ENCODE measurements around the gene RNF167.

RNF167 gene

GRCh38 chr17:4931963-4932362, 8.1 kb upstream of the RNF167 start, which contains the start of gene GP1BA:
Gene GP1BA, plus strand, starts transcription at chr17:4932277. Its CDS starts 328 bp downstream, at chr17:4932605.
- H3K27me3 ChIP-seq (replicated peaks in 2 of 5; ENCODE audit: control insufficient read depth in 4 of 5, insufficient read depth in 5 of 5, low read length in 4 of 5), result no peaks in the 10 kb centered on the region
- WGBS (ENCODE audit: insufficient coverage), result 44% methylated on average over 6 of the region's 14 CpGs
- POLR2A ChIA-PET, result no interaction called here
- CTCF ChIA-PET, result interaction anchor here (1.1 to 1.3 kb wide), 2 partner anchors 18 to 23 kb away, joined by 3 to 9 read pairs; no protein-coding TSS in a partner anchor
- H3K36me3 ChIP-seq (ENCODE audit: control insufficient read depth in 4 of 4, insufficient read depth in 4 of 4, low read length in 3 of 4), result peaks cover 0 to 12% (median 2%) of the 10 kb centered on the region in 4 experiments
- peak; percentile 36 to 63 (median 57) for DNase-seq
- H3K4me3 ChIP-seq (ENCODE audit: control insufficient read depth in 1 of 7, extremely low read depth in 1 of 7, insufficient read depth in 4 of 7, low read depth in 2 of 7, low read length in 6 of 7), result peak within 1 kb of the TSS in 4 of 7 experiments; percentile 25 to 69 (median 54)
- H3K27ac ChIP-seq (ENCODE audit: insufficient read depth in 1 of 2, low read depth in 1 of 2, low read length in 2 of 2, poor library complexity in 1 of 2, severe bottlenecking in 2 of 2), result peak within 1 kb of the TSS; percentile 15 to 22
- no peaks in the 10 kb centered on the region for H3K9me3 ChIP-seq (ENCODE audit: control extremely low read depth in 1 of 5, control insufficient read depth in 4 of 5, insufficient read depth in 2 of 5, low read depth in 1 of 5, low read length in 4 of 5)
- peaks cover 0 to 51% (median 42%) of the 10 kb centered on the region in 4 experiments for H3K4me1 ChIP-seq (ENCODE audit: control extremely low read depth in 1 of 4, control insufficient read depth in 4 of 4, insufficient read depth in 4 of 4, low read length in 3 of 4)

GRCh38 chr17:4932756-4933155, 7.3 kb upstream of the RNF167 start:
- ChIA-PET POLR2A (no interaction called here), CTCF (interaction anchor here (1.1 to 1.3 kb wide), 2 partner anchors 19 to 23 kb away, joined by 3 to 9 read pairs; no protein-coding TSS in a partner anchor)
- Histone ChIP-seq H3K27me3 (replicated peaks in 2 of 5; ENCODE audit: control insufficient read depth in 4 of 5, insufficient read depth in 5 of 5, low read length in 4 of 5) (no peaks in the 10 kb centered on the region), H3K4me3 (ENCODE audit: control insufficient read depth in 1 of 7, extremely low read depth in 1 of 7, insufficient read depth in 4 of 7, low read depth in 2 of 7, low read length in 6 of 7) (peak overlapping the region in 3 of 7 experiments; percentile 1 to 15 (median 5)), H3K27ac (ENCODE audit: insufficient read depth in 1 of 2, low read depth in 1 of 2, low read length in 2 of 2, poor library complexity in 1 of 2, severe bottlenecking in 2 of 2) (no peak overlapping the region), H3K36me3 (ENCODE audit: control insufficient read depth in 4 of 4, insufficient read depth in 4 of 4, low read length in 3 of 4) (peaks cover 0 to 18% (median 8%) of the 10 kb centered on the region in 4 experiments), H3K9me3 (ENCODE audit: control extremely low read depth in 1 of 5, control insufficient read depth in 4 of 5, insufficient read depth in 2 of 5, low read depth in 1 of 5, low read length in 4 of 5) (no peaks in the 10 kb centered on the region), H3K4me1 (ENCODE audit: control extremely low read depth in 1 of 4, control insufficient read depth in 4 of 4, insufficient read depth in 4 of 4, low read length in 3 of 4) (peaks cover 0 to 59% (median 43%) of the 10 kb centered on the region in 4 experiments)
- DNase-seq, result no peak
- WGBS (ENCODE audit: insufficient coverage), result 95% methylated on average over 12 of the region's 12 CpGs

GRCh38 chr17:4933646-4934045, 6.4 kb upstream of the RNF167 start:
- ChIA-PET CTCF (interaction anchor here (0.7 to 1.6 kb wide), 5 partner anchors 11 to 34 kb away, joined by 3 to 11 read pairs (median 4); partner anchors contain the start of genes CHRNE and SPAG7), POLR2A (interaction anchor here (1.5 kb wide), 1 partner anchor 15 kb away, joined by 4 read pairs; the partner anchor contains the start of gene PFN1)
- no peaks in the 10 kb centered on the region for H3K9me3 ChIP-seq (ENCODE audit: control extremely low read depth in 1 of 5, control insufficient read depth in 4 of 5, insufficient read depth in 2 of 5, low read depth in 1 of 5, low read length in 4 of 5)

GRCh38 chr17:4934173-4934979, 5.7 kb upstream of the RNF167 start:
- peak overlapping the region in 1 of 2 experiments; percentile 9 for H3K27ac ChIP-seq (ENCODE audit: insufficient read depth in 1 of 2, low read depth in 1 of 2, low read length in 2 of 2, poor library complexity in 1 of 2, severe bottlenecking in 2 of 2)
- POLR2A ChIA-PET, result interaction anchor here (1.5 kb wide), 1 partner anchor 14 kb away, joined by 4 read pairs; the partner anchor contains the start of gene PFN1

More at GRCh38 chr17:4933646-4934045, 6.4 kb upstream of the RNF167 start:
- 43% methylated on average over 7 of the region's 16 CpGs for WGBS (ENCODE audit: insufficient coverage)
- no peak for DNase-seq
- Histone ChIP-seq H3K4me3 (ENCODE audit: control insufficient read depth in 1 of 7, extremely low read depth in 1 of 7, insufficient read depth in 4 of 7, low read depth in 2 of 7, low read length in 6 of 7) (peak overlapping the region in 5 of 7 experiments; percentile 11 to 66 (median 54)), H3K4me1 (ENCODE audit: control extremely low read depth in 1 of 4, control insufficient read depth in 4 of 4, insufficient read depth in 4 of 4, low read length in 3 of 4) (peaks cover 0 to 67% (median 48%) of the 10 kb centered on the region in 4 experiments), H3K36me3 (ENCODE audit: control insufficient read depth in 4 of 4, insufficient read depth in 4 of 4, low read length in 3 of 4) (peaks cover 0 to 27% (median 11%) of the 10 kb centered on the region in 4 experiments), H3K27me3 (replicated peaks in 2 of 5; ENCODE audit: control insufficient read depth in 4 of 5, insufficient read depth in 5 of 5, low read length in 4 of 5) (no peaks in the 10 kb centered on the region), H3K27ac (ENCODE audit: insufficient read depth in 1 of 2, low read depth in 1 of 2, low read length in 2 of 2, poor library complexity in 1 of 2, severe bottlenecking in 2 of 2) (peak overlapping the region in 1 of 2 experiments; percentile 9)

GRCh38 chr17:4935650-4936049, 4.4 kb upstream of the RNF167 start:
- ChIA-PET POLR2A (no interaction called here), CTCF (interaction anchor here (0.9 kb wide), 1 partner anchor 34 kb away, joined by 3 read pairs; no protein-coding TSS in a partner anchor)
- peaks cover 3 to 77% (median 56%) of the 10 kb centered on the region in 4 experiments for H3K4me1 ChIP-seq (ENCODE audit: control extremely low read depth in 1 of 4, control insufficient read depth in 4 of 4, insufficient read depth in 4 of 4, low read length in 3 of 4)
- no peak for DNase-seq
- no peak overlapping the region for H3K4me3 ChIP-seq (ENCODE audit: control insufficient read depth in 1 of 7, extremely low read depth in 1 of 7, insufficient read depth in 4 of 7, low read depth in 2 of 7, low read length in 6 of 7)
- H3K27ac ChIP-seq (ENCODE audit: insufficient read depth in 1 of 2, low read depth in 1 of 2, low read length in 2 of 2, poor library complexity in 1 of 2, severe bottlenecking in 2 of 2), result no peak overlapping the region
- peaks cover 0 to 28% (median 11%) of the 10 kb centered on the region in 4 experiments for H3K36me3 ChIP-seq (ENCODE audit: control insufficient read depth in 4 of 4, insufficient read depth in 4 of 4, low read length in 3 of 4)
- H3K27me3 ChIP-seq (replicated peaks in 2 of 5; ENCODE audit: control insufficient read depth in 4 of 5, insufficient read depth in 5 of 5, low read length in 4 of 5), result no peaks in the 10 kb centered on the region
- H3K9me3 ChIP-seq (ENCODE audit: control extremely low read depth in 1 of 5, control insufficient read depth in 4 of 5, insufficient read depth in 2 of 5, low read depth in 1 of 5, low read length in 4 of 5), result no peaks in the 10 kb centered on the region

More at GRCh38 chr17:4934173-4934979, 5.7 kb upstream of the RNF167 start:
- Histone ChIP-seq H3K27me3 (replicated peaks in 2 of 5; ENCODE audit: control insufficient read depth in 4 of 5, insufficient read depth in 5 of 5, low read length in 4 of 5) (no peaks in the 10 kb centered on the region), H3K4me3 (ENCODE audit: control insufficient read depth in 1 of 7, extremely low read depth in 1 of 7, insufficient read depth in 4 of 7, low read depth in 2 of 7, low read length in 6 of 7) (peak overlapping the region in 5 of 7 experiments; percentile 11 to 66 (median 54)), H3K36me3 (ENCODE audit: control insufficient read depth in 4 of 4, insufficient read depth in 4 of 4, low read length in 3 of 4) (peaks cover 0 to 28% (median 11%) of the 10 kb centered on the region in 4 experiments), H3K9me3 (ENCODE audit: control extremely low read depth in 1 of 5, control insufficient read depth in 4 of 5, insufficient read depth in 2 of 5, low read depth in 1 of 5, low read length in 4 of 5) (no peaks in the 10 kb centered on the region), H3K4me1 (ENCODE audit: control extremely low read depth in 1 of 4, control insufficient read depth in 4 of 4, insufficient read depth in 4 of 4, low read length in 3 of 4) (peaks cover 3 to 75% (median 55%) of the 10 kb centered on the region in 4 experiments)
- WGBS (ENCODE audit: insufficient coverage), result 9% methylated on average over 11 of the region's 14 CpGs
- CTCF ChIA-PET, result interaction anchor here (0.7 to 1.6 kb wide), 5 partner anchors 11 to 33 kb away, joined by 3 to 11 read pairs (median 4); partner anchors contain the start of genes CHRNE and SPAG7
- DNase-seq, result peak; percentile 52 to 80 (median 73)

- H3K27me3 ChIP-seq (replicated peaks in 2 of 5; ENCODE audit: control insufficient read depth in 4 of 5, insufficient read depth in 5 of 5, low read length in 4 of 5), result no peaks in the 10 kb centered on the region
- WGBS (ENCODE audit: insufficient coverage), result 95% methylated on average over 3 of the region's 3 CpGs
- CTCF ChIA-PET, result interaction anchor here (1.1 to 1.9 kb wide), 4 partner anchors 10 to 27 kb away, joined by 3 to 8 read pairs (median 6); partner anchors contain the start of gene ENO3
- no peak overlapping the region for H3K4me3 ChIP-seq (ENCODE audit: control insufficient read depth in 1 of 7, extremely low read depth in 1 of 7, insufficient read depth in 4 of 7, low read depth in 2 of 7, low read length in 6 of 7)
- peaks cover 6 to 83% (median 57%) of the 10 kb centered on the region in 4 experiments for H3K4me1 ChIP-seq (ENCODE audit: control extremely low read depth in 1 of 4, control insufficient read depth in 4 of 4, insufficient read depth in 4 of 4, low read length in 3 of 4)
- H3K36me3 ChIP-seq (ENCODE audit: control insufficient read depth in 4 of 4, insufficient read depth in 4 of 4, low read length in 3 of 4), result peaks cover 0 to 28% (median 11%) of the 10 kb centered on the region in 4 experiments
- no peaks in the 10 kb centered on the region for H3K9me3 ChIP-seq (ENCODE audit: control extremely low read depth in 1 of 5, control insufficient read depth in 4 of 5, insufficient read depth in 2 of 5, low read depth in 1 of 5, low read length in 4 of 5)
- no peak overlapping the region for H3K27ac ChIP-seq (ENCODE audit: insufficient read depth in 1 of 2, low read depth in 1 of 2, low read length in 2 of 2, poor library complexity in 1 of 2, severe bottlenecking in 2 of 2)
- no peak for DNase-seq
- POLR2A ChIA-PET, result no interaction called here
Observed at GRCh38 chr17:4936436-4936835, 3.6 kb upstream of the RNF167 start.

Data from common myeloid progenitor, CD34-positive (primary cell).